GM12878 (cell line): ENCODE results near the gene PIK3R3. TPM values are rescaled to one million over a fixed set of nuclear protein-coding genes. Genes with fewer than 3 reads are reported as not detected.

Source experiments
- ATAC-seq: fragments of 200-7000 bp; cut with Tn5 transposase; 3 replicates; pipeline ENCODE4 v1.9.1; 2020; ENCODE audit warnings: mild to moderate bottlenecking, moderate library complexity
- BruUV-seq: library from RNA; stranded (reverse); fragments of 400-500 nt; replicated peaks from 2 replicates; lab custom pipeline; 2021; lab: Mats Ljungman, UMichigan
- CTCF ChIA-PET: fragments of 300-600 bp; sonication (Branson Sonifier 250); formaldehyde crosslinking; extraction: SDS; loops from one replicate; lab custom pipeline; 2021; ENCODE audit warnings: inconsistent platforms; lab: Yijun Ruan, JAX
- POLR2A ChIA-PET: fragments of 350-600 bp; formaldehyde crosslinking; extraction: SDS; loops from one replicate; lab custom pipeline; 2021; ENCODE audit warnings: inconsistent platforms; lab: Charles Lee
- RAD21 ChIA-PET: fragments of 300-600 bp; sonication (Branson Sonifier 250); formaldehyde crosslinking; loops from one replicate; lab custom pipeline; 2023; ENCODE audit warnings: antibody characterized with exemption; ENCODE audit not compliant: unreplicated experiment; lab: Charles Lee
- SMC1A ChIA-PET: fragments of 300-600 bp; sonication (Branson Sonifier 250); formaldehyde crosslinking; loops from one replicate; lab custom pipeline; 2023; ENCODE audit not compliant: unreplicated experiment, uncharacterized antibody; lab: Charles Lee
- DNase-seq: peaks from one replicate; pipeline ENCODE4 v3.0.0-alpha.2; 2011; ENCODE audit warnings: low read depth, low spot score
- FAIRE-seq: peaks from 3 replicates; lab custom pipeline; 2011; peaks lifted over from hg19 to GRCh38; lab: Jason Lieb, UNC
- H2AFZ ChIP-seq: 2 replicates; pipeline ENCODE4 v1.6.0; 2011; ENCODE audit warnings: low read depth, low read length, control low read depth; ENCODE audit not compliant: control insufficient read depth
- H3K27ac ChIP-seq: 2 replicates; pipeline ENCODE4 v1.5.1; 2011; ENCODE audit warnings: control low read depth; ENCODE audit not compliant: control insufficient read depth, insufficient read depth
- H3K27me3 ChIP-seq, 2 experiments: replicated peaks in 1 of 2; 2 replicates each; pipeline versions ENCODE4 v1.6.0 to v1.6.1; 2011; ENCODE audit warnings: low read length in 1 of 2; ENCODE audit not compliant: control insufficient read depth in 2 of 2, insufficient read depth in 2 of 2
- H3K36me3 ChIP-seq, 2 experiments: 2 replicates each; pipeline ENCODE4 v1.5.1; 2011; ENCODE audit warnings: low read length in 1 of 2; ENCODE audit not compliant: control insufficient read depth in 2 of 2, insufficient read depth in 2 of 2
- H3K4me1 ChIP-seq: 2 replicates; pipeline ENCODE4 v1.6.1; 2011; ENCODE audit warnings: mild to moderate bottlenecking, low read length, moderate library complexity, mixed read lengths; ENCODE audit not compliant: control insufficient read depth, insufficient read depth
- H3K4me2 ChIP-seq: 2 replicates; pipeline ENCODE4 v1.6.0; 2011; ENCODE audit warnings: control low read depth; ENCODE audit not compliant: control insufficient read depth, insufficient read depth
- H3K4me3 ChIP-seq: fragments of 200-600 bp; sonication (generic); 2 replicates; pipeline ENCODE4 v1.5.1; 2016
- H3K79me2 ChIP-seq: 2 replicates; pipeline ENCODE4 v1.6.0; 2011; ENCODE audit warnings: low read length; ENCODE audit not compliant: control insufficient read depth, insufficient read depth
- H3K9ac ChIP-seq: 2 replicates; pipeline ENCODE4 v1.8.0; 2011; ENCODE audit warnings: low read length, control low read depth, mixed read lengths; ENCODE audit not compliant: control insufficient read depth, insufficient read depth
- H3K9me3 ChIP-seq: replicated peaks from 3 replicates; pipeline ENCODE4 v1.5.1; 2011; ENCODE audit warnings: mild to moderate bottlenecking, low read length; ENCODE audit not compliant: control insufficient read depth, insufficient read depth
- H4K20me1 ChIP-seq: 2 replicates; pipeline ENCODE4 v1.6.0; 2011; ENCODE audit not compliant: control insufficient read depth, insufficient read depth
- BACH1 ChIP-seq: fragments of 450-650 bp; IDR thresholded peaks from 2 replicates; pipeline ENCODE4 v1.6.1; 2017; ENCODE audit warnings: mild to moderate bottlenecking, borderline replicate concordance
- E4F1 ChIP-seq: fragments of 450-650 bp; IDR thresholded peaks from 2 replicates; pipeline ENCODE4 v1.6.1; 2018; ENCODE audit warnings: borderline replicate concordance, mild to moderate bottlenecking; ENCODE audit not compliant: partially characterized antibody
- WGBS: methylation state at CpG from one replicate; pipeline ENCODE4 v1.1.6; 2016; ENCODE audit warnings: low lambda C conversion rate; ENCODE audit not compliant: insufficient replicate concordance, insufficient coverage; ENCODE audit errors: missing lambda C conversion rate; 5-methylcytosine and 5-hydroxymethylcytosine counted together
- in situ Hi-C: fragments of 300-500 bp; cut with MboI; formaldehyde crosslinking; loops from 9 replicates; pipeline ENCODE4 v1.14.3; 2018; ENCODE audit warnings: mixed read lengths
- intact Hi-C: fragments of 100-400 bp; cut with micrococcal nuclease; formaldehyde crosslinking; loops from one replicate; pipeline ENCODE4 v1.14.2; 2022; ENCODE audit not compliant: unreplicated experiment
- polyA plus RNA-seq, 11 experiments: library from polyadenylated mRNA; depleted of rRNA in 4 of 11; unstranded in 6 of 11; stranded (reverse) in 5 of 11; fragments of >200 nt; fragmentation: Nextera tagmentation in 4 of 11; fragmentation: Illumina TruSeq in 1 of 11; extraction: Ambion mirVana in 4 of 11; extraction: Trizol in 1 of 11; gene quantifications; 1 replicate in 1 of 11; 2 replicates in 10 of 11; pipeline versions ENCODE4 v1.2.1 to v1.2.3, GENCODE V29; 2011 to 2016; ENCODE audit warnings: inconsistent platforms in 2 of 11, missing spikeins in 2 of 11, low read depth in 1 of 11
- total RNA-seq, 4 experiments: library from RNA; depleted of rRNA in 3 of 4; stranded (reverse); fragments of >200 nt in 3 of 4; fragmentation: Illumina TruSeq in 1 of 4; extraction: Trizol in 1 of 4; gene quantifications; 2 replicates each; pipeline versions ENCODE4 v1.2.1 to v1.2.3, GENCODE V29; 2013 to 2021
- TF ChIP-seq, protein P1 (sequence below): fragments of 150-350 bp; IDR thresholded peaks from 2 replicates; pipeline ENCODE4 v1.6.1; 2016; ENCODE audit warnings: low read depth, low read length

Gene PIK3R3
- total and polyA plus RNA-seq, 10 of the 15 experiments (the other 5 are each of a cell fraction or from before 2014, with no cell fraction given) = 4.8 to 27.0 (median 19.8) TPM

GRCh38 chr1:46012236-46012635, 120.2 kb downstream of the PIK3R3 start:
- H3K4me3 ChIP-seq = no peak overlapping the region
- no TSS peak for BruUV-seq
- RAD21 ChIA-PET = no interaction called here
- H3K9me3 ChIP-seq = no peaks in the 10 kb centered on the region
- H3K36me3 ChIP-seq = peaks cover 4 to 13% of the 10 kb centered on the region in 2 experiments; a peak in 3 of 4 replicates
- CTCF ChIA-PET = no interaction called here
- H3K4me2 ChIP-seq = no peak overlapping the region
- H3K27me3 ChIP-seq = no peaks in the 10 kb centered on the region
- POLR2A ChIA-PET = no interaction called here
- no peak overlapping the region for H3K9ac ChIP-seq
- in situ Hi-C loops (no loop called here), intact Hi-C loops (no loop called here)
- TF ChIP-seq E4F1 (no peak), BACH1 (no peak)
- TF ChIP-seq, protein P1, sequence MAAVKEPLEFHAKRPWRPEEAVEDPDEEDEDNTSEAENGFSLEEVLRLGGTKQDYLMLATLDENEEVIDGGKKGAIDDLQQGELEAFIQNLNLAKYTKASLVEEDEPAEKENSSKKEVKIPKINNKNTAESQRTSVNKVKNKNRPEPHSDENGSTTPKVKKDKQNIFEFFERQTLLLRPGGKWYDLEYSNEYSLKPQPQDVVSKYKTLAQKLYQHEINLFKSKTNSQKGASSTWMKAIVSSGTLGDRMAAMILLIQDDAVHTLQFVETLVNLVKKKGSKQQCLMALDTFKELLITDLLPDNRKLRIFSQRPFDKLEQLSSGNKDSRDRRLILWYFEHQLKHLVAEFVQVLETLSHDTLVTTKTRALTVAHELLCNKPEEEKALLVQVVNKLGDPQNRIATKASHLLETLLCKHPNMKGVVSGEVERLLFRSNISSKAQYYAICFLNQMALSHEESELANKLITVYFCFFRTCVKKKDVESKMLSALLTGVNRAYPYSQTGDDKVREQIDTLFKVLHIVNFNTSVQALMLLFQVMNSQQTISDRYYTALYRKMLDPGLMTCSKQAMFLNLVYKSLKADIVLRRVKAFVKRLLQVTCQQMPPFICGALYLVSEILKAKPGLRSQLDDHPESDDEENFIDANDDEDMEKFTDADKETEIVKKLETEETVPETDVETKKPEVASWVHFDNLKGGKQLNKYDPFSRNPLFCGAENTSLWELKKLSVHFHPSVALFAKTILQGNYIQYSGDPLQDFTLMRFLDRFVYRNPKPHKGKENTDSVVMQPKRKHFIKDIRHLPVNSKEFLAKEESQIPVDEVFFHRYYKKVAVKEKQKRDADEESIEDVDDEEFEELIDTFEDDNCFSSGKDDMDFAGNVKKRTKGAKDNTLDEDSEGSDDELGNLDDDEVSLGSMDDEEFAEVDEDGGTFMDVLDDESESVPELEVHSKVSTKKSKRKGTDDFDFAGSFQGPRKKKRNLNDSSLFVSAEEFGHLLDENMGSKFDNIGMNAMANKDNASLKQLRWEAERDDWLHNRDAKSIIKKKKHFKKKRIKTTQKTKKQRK = no peak
- no peak for FAIRE-seq
- no peak overlapping the region for H2AFZ ChIP-seq
- ATAC-seq = no peak
- H4K20me1 ChIP-seq = no peaks in the 10 kb centered on the region
- no peaks in the 10 kb centered on the region for H3K4me1 ChIP-seq
- no peak overlapping the region for H3K27ac ChIP-seq
- SMC1A ChIA-PET = no interaction called here
- DNase-seq = no peak
- no peaks in the 10 kb centered on the region for H3K79me2 ChIP-seq
- 90% methylated on average over 1 of the region's 1 CpG for WGBS
